Motor neuron (in vitro differentiated cells): ENCODE data around the gene SIDT2. TPM values are rescaled to one million over a fixed set of nuclear protein-coding genes. Genes with fewer than 3 reads are reported as not detected.
"Not testable (repeated sequence)": the region's sequence is repeated elsewhere in the genome, so short reads cannot be mapped to it uniquely, and the experiment has no call there.

ENCODE experiments used
- ATAC-seq, 8 experiments: fragments of 200-7000 bp; cut with Tn5 transposase; replicated peaks in 6 of 8; 2 replicates each; pipeline ENCODE4 v1.8.0; 2021; ENCODE audit warnings: mild to moderate bottlenecking in 8 of 8, moderate library complexity in 8 of 8
- H3K27ac ChIP-seq, 2 donors: fragments of 250-450 bp; sonication (Bioruptor Pico); 2 replicates each; pipeline ENCODE4 v1.9.0; 2021; ENCODE audit warnings: antibody characterized with exemption in 2 of 2, mild to moderate bottlenecking in 2 of 2, moderate library complexity in 1 of 2
- H3K4me1 ChIP-seq, 2 donors: fragments of 250-450 bp; sonication (Bioruptor Pico); replicated peaks in 1 of 2; 2 replicates each; pipeline ENCODE4 v1.6.1; 2021; ENCODE audit warnings: antibody characterized with exemption in 2 of 2, mild to moderate bottlenecking in 2 of 2, moderate library complexity in 1 of 2
- H3K4me3 ChIP-seq, 5 donors: fragments of 250-450 bp; sonication (Bioruptor Pico); 2 replicates each; pipeline ENCODE4 v1.9.0; 2021; ENCODE audit warnings: antibody characterized with exemption in 5 of 5, mild to moderate bottlenecking in 5 of 5, moderate library complexity in 4 of 5
- WGBS, 10 experiments: fragments of 450-650 bp; shearing (Covaris generic); methylation state at CpG; one replicate each; pipeline ENCODE4 v1.0.0; 2022; 5-methylcytosine and 5-hydroxymethylcytosine counted together
- in situ Hi-C, 9 experiments: fragments of 400-800 bp; cut with MboI; loops; one replicate each; pipeline ENCODE4 v1.15.0; 2021; ENCODE audit warnings: low sequenced_read_pairs in 9 of 9, low pct_unique_long_range_greater_than_20kb in 2 of 9; ENCODE audit not compliant: unreplicated experiment in 9 of 9
- total RNA-seq, 8 experiments: library from RNA; unstranded; fragments of 300-600 nt; gene quantifications; 2 replicates each; pipeline versions ENCODE4 v1.2.3 to v1.2.4, GENCODE V29; 2022

Gene SIDT2
- total RNA-seq, 8 experiments from 2014 or later: 10.5 to 32.3 (median 17.9) TPM

GRCh38 chr11:117205211-117205818, 26.8 kb downstream of the SIDT2 start:
- Histone ChIP-seq H3K4me1 (no peaks in the 10 kb centered on the region), H3K27ac (no peak overlapping the region), H3K4me3 (no peak overlapping the region)
- 79 to 100% (median 91%) methylated on average over 1 to 3 of the region's 11 CpGs; no CpG with 5 or more reads in 2 of the 10 experiments for WGBS, 10 experiments
- ATAC-seq: no peak
- in situ Hi-C loops: no loop called here

DNA sequence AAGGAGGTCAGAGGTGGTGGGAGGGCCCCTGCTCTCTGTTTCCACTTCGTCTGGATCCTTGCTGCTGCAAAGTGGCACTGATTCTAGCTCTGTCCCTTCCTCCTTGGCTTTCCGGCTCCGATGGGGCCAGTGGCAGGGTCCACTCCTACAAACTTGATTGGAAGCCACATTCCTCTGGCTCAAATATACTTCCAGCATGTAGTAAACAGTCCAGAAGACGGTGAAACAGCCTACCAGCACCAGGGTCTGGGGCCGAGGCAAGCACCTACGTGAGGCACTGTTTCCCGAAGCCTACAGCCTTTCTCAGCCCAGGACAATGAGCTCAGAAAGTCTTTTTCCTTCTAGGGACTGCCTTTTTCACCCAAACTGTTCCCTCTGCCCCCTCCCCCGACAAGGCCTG, 27.6 kb downstream of the SIDT2 start:
- in situ Hi-C loops, H3K4me1 ChIP-seq, H3K4me3 ChIP-seq, ATAC-seq, H3K27ac ChIP-seq: not testable (repeated sequence)
- no CpG with 5 or more reads among the region's 8 CpGs for WGBS, 10 experiments

GRCh38 chr11:117206859-117207258, 28.3 kb downstream of the SIDT2 start:
- no CpG with 5 or more reads among the region's 11 CpGs for WGBS, 10 experiments
- H3K4me1 ChIP-seq, in situ Hi-C loops, H3K27ac ChIP-seq, H3K4me3 ChIP-seq: not testable (repeated sequence)
- peak in 5 of 8 experiments; percentile 51 to 65 (median 52) for ATAC-seq

DNA sequence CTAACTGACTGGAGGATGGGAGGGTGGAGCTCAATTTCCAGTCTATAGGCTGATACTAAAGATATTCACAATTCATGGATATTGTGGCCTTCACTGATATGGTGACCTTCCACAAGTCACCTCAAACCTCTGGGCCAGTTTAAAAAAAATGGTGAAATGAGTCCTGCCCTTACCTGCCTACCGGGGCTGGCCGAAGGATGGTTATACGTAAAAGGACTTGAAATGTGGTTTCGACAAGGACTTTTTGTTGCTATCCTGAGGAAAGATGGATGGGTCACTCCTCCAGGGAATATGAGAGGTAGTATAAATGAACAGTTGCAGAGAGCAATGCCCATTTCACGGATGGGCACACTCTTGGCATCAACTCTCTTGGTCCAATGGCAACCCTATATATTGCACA, 28.9 kb downstream of the SIDT2 start:
- H3K4me3 ChIP-seq, H3K27ac ChIP-seq, H3K4me1 ChIP-seq, in situ Hi-C loops, ATAC-seq: not testable (repeated sequence)
- 90% methylated on average over 2 of the region's 5 CpGs; no CpG with 5 or more reads in 9 of the 10 experiments for WGBS, 10 experiments

GRCh38 chr11:117208710-117209109, 30.2 kb downstream of the SIDT2 start:
- no CpG with 5 or more reads among the region's 13 CpGs for WGBS, 10 experiments
- in situ Hi-C loops, H3K4me1 ChIP-seq, ATAC-seq, H3K4me3 ChIP-seq, H3K27ac ChIP-seq: not testable (repeated sequence)

DNA sequence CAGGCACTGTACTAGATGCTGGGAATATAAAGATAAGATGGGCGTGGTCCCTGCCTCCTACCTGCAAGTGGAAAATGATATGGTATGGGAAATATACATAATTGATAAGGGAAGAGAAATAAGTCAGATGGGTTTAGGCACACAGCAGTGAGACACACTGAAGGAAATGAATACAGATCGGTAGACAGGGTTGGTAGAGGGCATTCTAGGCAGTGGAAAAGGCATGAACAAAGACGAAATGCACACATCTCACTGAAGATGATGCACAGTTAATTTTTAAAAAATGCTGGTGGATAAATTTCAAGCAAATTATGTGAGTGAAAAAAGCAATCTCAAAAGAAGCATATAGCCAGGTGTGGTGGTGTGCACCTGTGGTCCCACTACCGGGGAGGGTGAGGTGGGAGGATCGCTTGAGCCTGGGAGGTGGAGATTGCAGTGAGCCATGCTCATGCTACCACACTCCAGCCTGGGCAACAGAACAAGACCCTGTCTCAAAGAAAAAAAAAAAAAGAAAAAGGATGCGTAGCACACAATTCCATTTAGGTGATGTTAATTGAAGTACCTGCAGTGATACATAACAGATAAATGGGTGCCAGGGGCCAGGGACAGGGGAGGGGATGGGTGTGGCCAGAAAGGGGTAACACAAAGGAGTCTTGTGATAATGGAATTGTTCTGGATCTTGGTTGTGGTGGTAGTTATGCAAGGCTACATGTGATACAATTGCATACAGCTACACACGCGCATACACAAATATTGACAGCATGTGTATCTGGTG, 31.0 kb downstream of the SIDT2 start:
- H3K27ac ChIP-seq, H3K4me3 ChIP-seq, in situ Hi-C loops, H3K4me1 ChIP-seq: not testable (repeated sequence)
- 66 to 100% (median 89%) methylated on average over 1 to 7 of the region's 8 CpGs for WGBS, 10 experiments
- peak in 3 of 8 experiments; percentile 68 to 83 (median 79) for ATAC-seq

DNA sequence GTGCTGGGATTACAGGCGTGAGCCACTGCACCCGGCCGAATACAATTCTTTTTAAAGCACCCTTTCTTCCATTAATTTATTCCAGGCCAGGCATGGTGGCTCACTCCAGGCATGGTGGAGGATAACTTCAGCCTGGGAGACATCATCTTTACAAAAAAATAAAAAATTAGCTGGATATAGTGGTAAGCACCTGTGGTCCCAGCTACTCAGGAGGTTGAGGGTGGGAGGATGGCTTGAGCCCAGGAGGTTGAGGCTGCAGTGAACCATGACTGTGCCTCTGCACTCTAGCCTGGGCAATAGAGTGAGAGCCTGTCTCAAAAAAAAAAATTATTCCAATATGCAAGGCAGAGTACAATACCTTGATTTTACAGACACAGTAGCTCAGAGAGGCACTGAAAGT, 32.1 kb downstream of the SIDT2 start:
- no peak overlapping the region for H3K4me3 ChIP-seq
- H3K4me1 ChIP-seq: no peaks in the 10 kb centered on the region
- no peak for ATAC-seq
- H3K27ac ChIP-seq: no peak overlapping the region
- in situ Hi-C loops: no loop called here
- WGBS, 10 experiments: 89 to 100% methylated on average over 2 to 3 of the region's 3 CpGs; no CpG with 5 or more reads in 8 of the 10 experiments

- H3K4me3 ChIP-seq: no peak overlapping the region
- no peak for ATAC-seq
- H3K4me1 ChIP-seq: no peaks in the 10 kb centered on the region
- in situ Hi-C loops: no loop called here
- 82 to 100% (median 96%) methylated on average over 2 to 9 of the region's 11 CpGs for WGBS, 10 experiments
- no peak overlapping the region for H3K27ac ChIP-seq
These were observed 34.3 kb downstream of the SIDT2 start for GRCh38 chr11:117212697-117213355.

- H3K4me1 ChIP-seq: no peaks in the 10 kb centered on the region
- 22 to 94% (median 52%) methylated on average over 2 to 6 of the region's 7 CpGs; no CpG with 5 or more reads in 1 of the 10 experiments for WGBS, 10 experiments
- no peak for ATAC-seq
- no peak overlapping the region for H3K4me3 ChIP-seq
- H3K27ac ChIP-seq: no peak overlapping the region
- in situ Hi-C loops: no loop called here
These were observed 36.0 kb downstream of the SIDT2 start for GRCh38 chr11:117214404-117215110.

DNA sequence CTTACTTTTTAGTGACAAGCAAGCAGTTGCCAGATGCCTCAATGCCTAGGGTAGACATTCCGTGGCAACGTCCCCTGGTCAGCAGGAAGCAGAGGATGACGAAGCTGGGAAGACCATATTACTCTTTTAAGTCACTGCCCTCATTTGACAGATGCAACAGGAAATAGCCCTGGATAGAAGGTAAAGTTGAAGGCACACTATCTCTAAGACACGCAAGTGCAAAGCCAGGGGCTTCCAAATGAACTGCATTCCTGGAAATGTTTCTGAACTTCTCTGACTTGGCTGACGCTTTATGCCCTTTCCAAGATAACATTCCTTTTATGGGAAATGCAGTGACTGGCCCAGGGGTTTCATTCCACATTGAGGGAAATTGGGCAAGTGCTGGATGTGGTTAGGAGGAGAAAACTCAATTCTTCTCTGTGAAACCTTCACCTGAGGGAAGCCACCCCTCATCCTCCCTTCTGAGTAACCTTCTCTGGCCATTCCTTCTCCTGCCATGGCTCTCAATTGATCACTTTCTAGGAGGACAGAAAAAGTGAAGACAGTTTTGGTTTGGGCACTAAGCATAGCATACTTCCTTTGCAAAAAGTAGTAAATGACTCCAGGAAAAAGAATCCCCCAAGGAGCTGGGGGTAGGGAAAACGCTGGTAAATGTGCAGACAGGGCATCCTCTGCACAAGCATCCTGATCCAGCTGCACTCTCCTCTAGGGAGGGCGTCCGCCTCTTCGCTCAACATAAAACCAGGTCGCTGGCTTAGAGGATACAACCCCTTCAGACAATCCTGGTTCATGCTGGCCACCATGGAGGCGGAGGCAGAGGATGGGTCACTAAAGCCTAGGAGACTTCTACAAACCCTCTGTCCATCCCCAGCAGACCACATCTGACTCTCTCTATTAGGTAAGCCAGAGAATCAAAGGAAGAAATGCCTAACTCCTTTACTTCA, 38.9 kb downstream of the SIDT2 start:
- no peak overlapping the region for H3K4me3 ChIP-seq
- ATAC-seq: no peak
- in situ Hi-C loops: no loop called here

GRCh38 chr11:117218133-117218915, 39.8 kb downstream of the SIDT2 start:
- ATAC-seq: no peak
- H3K27ac ChIP-seq: no peak overlapping the region
- in situ Hi-C loops: no loop called here
- WGBS, 10 experiments: 80 to 97% (median 86%) methylated on average over 1 to 11 of the region's 15 CpGs; no CpG with 5 or more reads in 2 of the 10 experiments
- H3K4me3 ChIP-seq: no peak overlapping the region
- H3K4me1 ChIP-seq: no peaks in the 10 kb centered on the region

More for the DNA sequence above, 38.9 kb downstream of the SIDT2 start:
- H3K4me1 ChIP-seq: no peaks in the 10 kb centered on the region
- 67 to 100% (median 95%) methylated on average over 1 to 6 of the region's 11 CpGs; no CpG with 5 or more reads in 2 of the 10 experiments for WGBS, 10 experiments
- no peak overlapping the region for H3K27ac ChIP-seq
